Thyroid gland (tissue), 4 donors: ENCODE results near the gene RNF5.
A peak's percentile ranks its signal among the peaks of the same experiment; 100 is the strongest.

ENCODE experiments used
- POLR2A ChIP-seq, 2 donors: fragments of 450-650 bp; IDR thresholded peaks; one replicate each; pipeline ENCODE4 v1.6.1; 2017; ENCODE audit warnings: antibody characterized with exemption in 2 of 2, mild to moderate bottlenecking in 2 of 2, moderate library complexity in 1 of 2
- TF ChIP-seq, protein P1 (sequence below), 6 experiments: fragments of 200-600 bp in 3 of 6; fragments of 450-650 bp in 3 of 6; sonication (generic) in 3 of 6; IDR thresholded peaks; one replicate each; pipeline ENCODE4 v1.5.1; 2016 to 2019; ENCODE audit warnings: antibody characterized with exemption in 6 of 6, mild to moderate bottlenecking in 2 of 6, inconsistent platforms in 1 of 6, moderate library complexity in 1 of 6

DNA sequence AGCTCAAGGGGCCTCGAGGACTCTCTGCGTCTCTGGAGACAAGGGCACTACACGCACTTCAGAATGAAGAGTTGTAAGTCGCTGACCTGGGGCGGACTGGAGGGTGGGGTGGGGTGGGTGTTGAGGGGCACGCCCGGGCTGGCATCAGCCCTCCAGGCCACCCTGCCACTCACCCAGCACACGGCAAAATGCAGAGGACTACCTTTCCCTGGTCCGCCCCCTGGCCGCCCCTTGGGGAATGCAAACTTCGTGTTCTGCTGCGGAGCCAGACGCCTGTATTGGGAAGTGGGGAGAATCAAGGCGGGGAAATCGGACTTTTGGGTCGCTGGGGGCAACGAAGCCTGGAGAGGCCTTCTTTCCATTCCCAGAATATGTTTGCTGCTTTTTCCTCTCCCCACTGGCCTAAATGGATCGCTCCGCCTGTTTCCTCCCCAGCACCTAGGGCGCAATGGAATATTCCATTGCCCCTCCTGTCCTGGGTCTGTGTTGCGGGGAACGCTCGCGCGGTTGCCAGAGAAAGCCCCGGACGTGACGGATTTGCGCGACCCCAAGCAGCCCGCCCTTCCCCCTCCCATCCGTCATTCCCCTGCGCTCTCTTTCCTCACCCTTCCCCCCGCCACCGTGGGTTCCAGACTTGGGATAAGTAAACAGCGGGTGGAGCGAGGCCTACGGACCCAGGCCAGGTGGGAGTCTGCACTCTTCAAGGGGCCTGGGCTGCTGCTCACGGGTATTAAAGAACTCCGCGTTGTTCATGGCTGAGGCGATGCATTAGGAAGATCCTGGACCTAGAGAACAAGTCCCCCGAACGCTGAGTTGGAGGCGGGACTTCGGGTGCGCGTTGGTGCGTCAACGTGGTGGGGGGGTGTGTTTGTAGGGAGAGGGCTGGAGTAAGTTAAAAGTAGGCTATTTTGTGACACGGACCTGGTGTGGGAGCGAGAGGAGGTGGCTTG lies 24.4 kb upstream of the RNF5 start, which contains the start of gene PPT2:
- TF ChIP-seq, protein P1, sequence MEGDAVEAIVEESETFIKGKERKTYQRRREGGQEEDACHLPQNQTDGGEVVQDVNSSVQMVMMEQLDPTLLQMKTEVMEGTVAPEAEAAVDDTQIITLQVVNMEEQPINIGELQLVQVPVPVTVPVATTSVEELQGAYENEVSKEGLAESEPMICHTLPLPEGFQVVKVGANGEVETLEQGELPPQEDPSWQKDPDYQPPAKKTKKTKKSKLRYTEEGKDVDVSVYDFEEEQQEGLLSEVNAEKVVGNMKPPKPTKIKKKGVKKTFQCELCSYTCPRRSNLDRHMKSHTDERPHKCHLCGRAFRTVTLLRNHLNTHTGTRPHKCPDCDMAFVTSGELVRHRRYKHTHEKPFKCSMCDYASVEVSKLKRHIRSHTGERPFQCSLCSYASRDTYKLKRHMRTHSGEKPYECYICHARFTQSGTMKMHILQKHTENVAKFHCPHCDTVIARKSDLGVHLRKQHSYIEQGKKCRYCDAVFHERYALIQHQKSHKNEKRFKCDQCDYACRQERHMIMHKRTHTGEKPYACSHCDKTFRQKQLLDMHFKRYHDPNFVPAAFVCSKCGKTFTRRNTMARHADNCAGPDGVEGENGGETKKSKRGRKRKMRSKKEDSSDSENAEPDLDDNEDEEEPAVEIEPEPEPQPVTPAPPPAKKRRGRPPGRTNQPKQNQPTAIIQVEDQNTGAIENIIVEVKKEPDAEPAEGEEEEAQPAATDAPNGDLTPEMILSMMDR (IDR thresholded peaks at IDR 0.05) = peak in 4 of 6 experiments; percentile 6 to 32 (median 27)
- TF ChIP-seq POLR2A (IDR thresholded peaks at IDR 0.05) = peak in 1 of 2 donors; percentile 60
